SK-N-SH (cell line): ENCODE measurements around the gene PRSS56. TPM values are rescaled to one million over a fixed set of nuclear protein-coding genes. Genes with fewer than 3 reads are reported as not detected.

ENCODE experiments used
- CTCF ChIA-PET: fragments of 300-600, 350-600 bp; formaldehyde crosslinking; extraction: SDS; loops from one replicate; lab custom pipeline; 2021; lab: Yijun Ruan, JAX
- POLR2A ChIA-PET: fragments of 350-600 bp; sonication (Branson Sonifier 250); formaldehyde crosslinking; extraction: SDS; loops from one replicate; lab custom pipeline; 2020; ENCODE audit warnings: antibody characterized with exemption, inconsistent platforms; lab: Yijun Ruan, JAX
- DNase-seq: peaks from one replicate; pipeline ENCODE4 v3.0.0; 2012
- H2AFZ ChIP-seq: fragments of 200-600 bp; sonication (generic); 2 replicates; pipeline ENCODE4 v1.8.1; 2016; ENCODE audit warnings: antibody characterized with exemption, mild to moderate bottlenecking, low read depth
- H3F3A ChIP-seq: fragments of 200-600 bp; sonication (generic); replicated peaks from 2 replicates; pipeline ENCODE3; 2016; ENCODE audit warnings: antibody characterized with exemption, mild to moderate bottlenecking; ENCODE audit not compliant: insufficient read depth
- H3K27ac ChIP-seq, 2 experiments: fragments of 200-500 bp in 1 of 2; fragments of 200-600 bp in 1 of 2; sonication (Bioruptor generic) in 1 of 2; sonication (generic), shearing (Covaris generic) in 1 of 2; 2 replicates each; pipeline versions ENCODE4 v1.5.1 to v1.6.1; 2014 to 2016; ENCODE audit warnings: low read depth in 2 of 2, inconsistent platforms in 1 of 2, low read length in 1 of 2, mild to moderate bottlenecking in 1 of 2, mixed read lengths in 1 of 2
- H3K27me3 ChIP-seq: fragments of 200-600 bp; sonication (generic), shearing (Covaris generic); 2 replicates; pipeline ENCODE4 v1.6.1; 2016; ENCODE audit warnings: mixed run types; ENCODE audit not compliant: insufficient read depth
- H3K36me3 ChIP-seq, 2 experiments: fragments of 200-500 bp in 1 of 2; fragments of 200-600 bp in 1 of 2; sonication (Bioruptor generic) in 1 of 2; sonication (generic) in 1 of 2; replicated peaks in 1 of 2; 2 replicates each; pipeline versions ENCODE3 to v1.5.1; 2014 to 2016; ENCODE audit warnings: low read length in 1 of 2, mild to moderate bottlenecking in 1 of 2; ENCODE audit not compliant: insufficient read depth in 2 of 2, control insufficient read depth in 1 of 2
- H3K4me1 ChIP-seq, 2 experiments: fragments of 200-500 bp in 1 of 2; fragments of 200-600 bp in 1 of 2; sonication (Bioruptor generic) in 1 of 2; sonication (generic), shearing (Covaris generic) in 1 of 2; 2 replicates each; pipeline versions ENCODE4 v1.5.1 to v1.6.1; 2014 to 2016; ENCODE audit warnings: low read depth in 1 of 2, low read length in 1 of 2, mixed run types in 1 of 2; ENCODE audit not compliant: insufficient read depth in 2 of 2, control insufficient read depth in 1 of 2
- H3K4me2 ChIP-seq: fragments of 200-600 bp; sonication (generic), shearing (Covaris generic); 2 replicates; pipeline ENCODE4 v1.6.1; 2017; ENCODE audit warnings: mixed run types
- H3K4me3 ChIP-seq, 2 experiments: fragments of 200-500 bp in 1 of 2; fragments of 200-600 bp in 1 of 2; sonication (Bioruptor generic) in 1 of 2; sonication (generic), shearing (Covaris generic) in 1 of 2; 2 replicates each; pipeline versions ENCODE4 v1.5.1 to v1.8.1; 2014 to 2016; ENCODE audit warnings: low read depth in 2 of 2, inconsistent platforms in 1 of 2, low read length in 1 of 2, mild to moderate bottlenecking in 1 of 2, mixed read lengths in 1 of 2, moderate library complexity in 1 of 2
- H3K79me2 ChIP-seq: fragments of 200-600 bp; sonication (generic); 2 replicates; pipeline ENCODE4 v1.8.1; 2017; ENCODE audit warnings: mild to moderate bottlenecking; ENCODE audit not compliant: insufficient read depth
- H3K9ac ChIP-seq: fragments of 200-600 bp; sonication (generic); 2 replicates; pipeline ENCODE4 v1.6.1; 2017; ENCODE audit warnings: mixed run types
- H3K9me2 ChIP-seq: fragments of 200-600 bp; sonication (generic); 2 replicates; pipeline ENCODE4 v1.6.1; 2017; ENCODE audit warnings: mixed run types
- H3K9me3 ChIP-seq: fragments of 200-600 bp; sonication (generic); 2 replicates; pipeline ENCODE4 v1.6.1; 2017; ENCODE audit warnings: mixed run types, mild to moderate bottlenecking, moderate library complexity
- H4K20me1 ChIP-seq: fragments of 200-600 bp; sonication (generic); 2 replicates; pipeline ENCODE4 v1.6.1; 2017; ENCODE audit warnings: mild to moderate bottlenecking, mixed run types; ENCODE audit not compliant: insufficient read depth
- CHD2 ChIP-seq: fragments of 150-350 bp; IDR thresholded peaks from 2 replicates; pipeline ENCODE4 v1.6.1; 2018; ENCODE audit warnings: low read length; ENCODE audit not compliant: partially characterized antibody
- ELF1 ChIP-seq: IDR thresholded peaks from 2 replicates; pipeline ENCODE4 v1.4.0; 2012
- EP300 ChIP-seq, 2 experiments: IDR thresholded peaks; 2 replicates each; pipeline versions ENCODE4 v1.4.0 to v1.6.1; 2012; ENCODE audit warnings: borderline replicate concordance in 1 of 2, low read depth in 1 of 2, low read length in 1 of 2
- FOXJ3 ChIP-seq: sonication (generic); formaldehyde crosslinking; IDR thresholded peaks from 2 replicates; pipeline ENCODE4 v1.5.1; 2020; ENCODE audit warnings: mild to moderate bottlenecking, missing genetic modification reagents
- FOXM1 ChIP-seq: IDR thresholded peaks from 2 replicates; pipeline ENCODE4 v1.4.0; 2012; ENCODE audit warnings: low read depth, mild to moderate bottlenecking
- GABPA ChIP-seq: IDR thresholded peaks from 2 replicates; pipeline ENCODE4 v1.4.0; 2012; ENCODE audit warnings: low read depth, mild to moderate bottlenecking
- NFIC ChIP-seq: IDR thresholded peaks from 2 replicates; pipeline ENCODE4 v1.4.0; 2012; ENCODE audit warnings: borderline replicate concordance
- NRF1 ChIP-seq: IDR thresholded peaks from 2 replicates; pipeline ENCODE4 v1.6.1; 2012; ENCODE audit warnings: low read depth, mild to moderate bottlenecking, low read length
- RCOR1 ChIP-seq: fragments of 150-350 bp; IDR thresholded peaks from 2 replicates; pipeline ENCODE4 v1.6.1; 2017; ENCODE audit warnings: antibody characterized with exemption, low read length
- RFX5 ChIP-seq: IDR thresholded peaks from 2 replicates; pipeline ENCODE4 v1.6.1; 2012; ENCODE audit warnings: mild to moderate bottlenecking, improper control_type of control experiment, low read length
- SIN3A ChIP-seq: IDR thresholded peaks from 2 replicates; pipeline ENCODE4 v1.6.1; 2012; ENCODE audit warnings: low read depth, mild to moderate bottlenecking, low read length, moderate library complexity, borderline replicate concordance
- TAF1 ChIP-seq: IDR thresholded peaks from 2 replicates; pipeline ENCODE4 v1.6.1; 2012; ENCODE audit warnings: low read depth, mild to moderate bottlenecking, low read length, moderate library complexity, borderline replicate concordance
- USF2 ChIP-seq: fragments of 150-350 bp; IDR thresholded peaks from 2 replicates; pipeline ENCODE4 v1.6.1; 2017; ENCODE audit warnings: antibody characterized with exemption, low read length, low read depth, borderline replicate concordance
- YY1 ChIP-seq: IDR thresholded peaks from 2 replicates; pipeline ENCODE4 v1.4.0; 2012; ENCODE audit warnings: low read depth, mild to moderate bottlenecking
- WGBS: methylation state at CpG from one replicate; pipeline ENCODE4 v1.1.6; 2017; ENCODE audit warnings: low lambda C conversion rate; 5-methylcytosine and 5-hydroxymethylcytosine counted together
- polyA plus RNA-seq, 3 experiments: library from polyadenylated mRNA; depleted of rRNA; stranded (reverse); fragments of >200 nt; gene quantifications; 2 replicates each; pipeline ENCODE4 v1.2.3, GENCODE V29; 2012
- TF ChIP-seq, protein P1 (sequence below): IDR thresholded peaks from 2 replicates; pipeline ENCODE4 v1.4.0; 2012; ENCODE audit warnings: low read depth

Gene PRSS56
- polyA plus RNA-seq (2012; rRNA removed): not detected in 2 replicates
- not detected in 2 replicates for polyA plus RNA-seq (2012; cell fraction: cytosol; rRNA removed)
- not detected in 2 replicates for polyA plus RNA-seq (2012; cell fraction: nucleus; rRNA removed)

DNA sequence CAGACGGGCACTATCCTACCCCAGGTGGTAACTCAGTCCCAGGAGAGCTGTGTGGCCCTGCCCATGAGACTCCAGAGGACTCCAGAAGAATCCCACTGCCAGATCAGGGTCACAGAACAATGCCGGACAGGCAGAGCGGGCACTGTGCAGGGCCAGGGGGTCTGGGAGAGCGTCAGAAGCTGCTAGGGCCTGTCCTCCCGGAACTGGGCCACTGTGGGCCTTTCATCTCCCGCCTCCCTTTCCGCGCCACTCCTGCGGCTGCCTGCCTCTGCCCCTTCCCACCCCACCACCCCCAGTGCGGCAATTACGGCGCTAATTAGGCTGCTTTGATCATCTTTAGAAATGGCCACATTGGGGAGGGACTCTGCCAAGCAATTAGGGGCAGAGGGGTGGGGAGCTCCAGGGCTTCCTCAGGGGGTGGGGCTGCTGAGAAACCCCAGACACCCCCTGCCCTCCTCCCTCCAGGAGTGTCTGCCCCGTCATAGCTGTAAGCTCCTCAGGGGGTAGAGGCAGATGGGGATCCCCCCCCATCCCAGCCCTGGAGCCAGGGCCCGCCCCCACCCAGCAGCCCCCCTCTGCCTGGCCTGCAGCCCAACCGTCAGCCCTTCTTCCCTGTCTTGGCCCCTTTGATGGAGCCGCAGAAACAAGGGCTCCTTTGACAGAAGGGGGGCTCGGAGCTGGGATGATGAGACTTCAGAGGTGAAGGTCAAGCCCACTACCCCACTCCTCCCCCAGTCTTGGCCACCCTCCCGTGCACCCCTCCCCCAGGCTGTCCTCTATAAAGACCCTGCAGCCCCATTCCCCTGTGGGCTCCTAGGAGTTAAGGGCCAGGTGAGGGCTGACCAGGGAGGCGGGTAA is at the start of gene PRSS56:
Gene PRSS56 (plus strand): TSS at position 808 of the 858 bp plus-strand sequence. CDS start 211 bp downstream, outside the sequence.
- peaks cover 29% of the 10 kb centered on the region for H3K27me3 ChIP-seq
- H3K4me1 ChIP-seq: peaks cover 0 to 17% of the 10 kb centered on the region in 2 experiments; a peak in 1 of 4 replicates
- H3K27ac ChIP-seq: no peak within 1 kb of the TSS
- H3F3A ChIP-seq: no peaks in the 10 kb centered on the region
- H3K9ac ChIP-seq: no peak within 1 kb of the TSS
- no peaks in the 10 kb centered on the region for H3K9me3 ChIP-seq
- TF ChIP-seq NFIC: no peak
- no peaks in the 10 kb centered on the region for H4K20me1 ChIP-seq
- no peak within 1 kb of the TSS for H2AFZ ChIP-seq
- H3K9me2 ChIP-seq: no peaks in the 10 kb centered on the region
- ChIA-PET POLR2A (no interaction called here), CTCF (interaction anchor here (1.1 to 9.7 kb wide), 15 partner anchors 8 to 619 kb away, joined by 3 to 196 read pairs (median 17); no protein-coding TSS in a partner anchor)
- H3K36me3 ChIP-seq: no peaks in the 10 kb centered on the region
- H3K79me2 ChIP-seq: no peaks in the 10 kb centered on the region
- H3K4me3 ChIP-seq: no peak within 1 kb of the TSS
- no peak for DNase-seq
- H3K4me2 ChIP-seq: no peak within 1 kb of the TSS
- WGBS: 72% methylated on average over 18 of the region's 19 CpGs

GRCh38 chr2:232473467-232473890 is 46.7 kb upstream of the PRSS56 start:
- H3K36me3 ChIP-seq: no peaks in the 10 kb centered on the region
- peak; percentile 40; the same call in 1 of the 2 replicates for TF ChIP-seq NFIC
- 0 out of 2 replicates have a peak, but pooled peaks have one; percentile 18 for TF ChIP-seq RCOR1
- no peak for TF ChIP-seq USF2
- H2AFZ ChIP-seq: no peak overlapping the region
- CTCF ChIA-PET: interaction anchor here (0.7 to 7.7 kb wide), 6 partner anchors 9 to 49 kb away, joined by 3 to 56 read pairs (median 4); partner anchors contain the start of gene PRSS56
- no peaks in the 10 kb centered on the region for H3F3A ChIP-seq
- H3K4me2 ChIP-seq: no peak overlapping the region
- H3K79me2 ChIP-seq: no peaks in the 10 kb centered on the region
- POLR2A ChIA-PET: interaction anchor here (1.1 kb wide), 1 partner anchor 77 kb away, joined by 3 read pairs; the partner anchor contains the start of genes EIF4E2 and TIGD1
- H4K20me1 ChIP-seq: no peaks in the 10 kb centered on the region
- H3K9me2 ChIP-seq: no peaks in the 10 kb centered on the region
- peaks cover 44% of the 10 kb centered on the region for H3K27me3 ChIP-seq
- H3K4me3 ChIP-seq: no peak overlapping the region
- 6% methylated on average over 6 of the region's 6 CpGs for WGBS
- no peak overlapping the region for H3K9ac ChIP-seq
- peak; percentile 70 for DNase-seq
- H3K9me3 ChIP-seq: no peaks in the 10 kb centered on the region
- no peak overlapping the region for H3K27ac ChIP-seq
- peaks cover 0 to 4% of the 10 kb centered on the region in 2 experiments; a peak in 1 of 4 replicates for H3K4me1 ChIP-seq

GRCh38 chr2:232476045-232476444 is 44.1 kb upstream of the PRSS56 start:
- Histone ChIP-seq H3K27ac (no peak overlapping the region), H3K9me2 (no peaks in the 10 kb centered on the region), H3K9ac (no peak overlapping the region)
- no peak for TF ChIP-seq TAF1
- no peak for TF ChIP-seq NRF1
- TF ChIP-seq YY1: no peak
- TF ChIP-seq SIN3A: no peak
- no peak for TF ChIP-seq ELF1
- TF ChIP-seq USF2: no peak
- TF ChIP-seq FOXJ3: no peak
- TF ChIP-seq EP300 (IDR thresholded peaks at IDR 0.05; ENCODE audit: borderline replicate concordance in 1 of 2, low read depth in 1 of 2, low read length in 1 of 2): no peak
- no peak for TF ChIP-seq GABPA
- TF ChIP-seq, protein P1, sequence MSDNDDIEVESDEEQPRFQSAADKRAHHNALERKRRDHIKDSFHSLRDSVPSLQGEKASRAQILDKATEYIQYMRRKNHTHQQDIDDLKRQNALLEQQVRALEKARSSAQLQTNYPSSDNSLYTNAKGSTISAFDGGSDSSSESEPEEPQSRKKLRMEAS: no peak
- TF ChIP-seq RFX5: no peak
- no peak for TF ChIP-seq FOXM1
- no peak for TF ChIP-seq CHD2
- TF ChIP-seq, all 33 proteins: peak for 0
- WGBS: 33% methylated on average over 2 of the region's 2 CpGs
- H2AFZ ChIP-seq: no peak overlapping the region
- no peaks in the 10 kb centered on the region for H3K9me3 ChIP-seq
- H3F3A ChIP-seq: no peaks in the 10 kb centered on the region
- ChIA-PET POLR2A (no interaction called here), CTCF (interaction anchor here (1.3 to 7.7 kb wide), 3 partner anchors 13 to 148 kb away, joined by 3 to 56 read pairs (median 3); partner anchors contain the start of gene PRSS56)
- peaks cover 39% of the 10 kb centered on the region for H3K27me3 ChIP-seq
- no peak for DNase-seq
- H3K79me2 ChIP-seq: no peaks in the 10 kb centered on the region
- no peaks in the 10 kb centered on the region for H4K20me1 ChIP-seq
- no peaks in the 10 kb centered on the region for H3K36me3 ChIP-seq
- H3K4me2 ChIP-seq: no peak overlapping the region
- H3K4me1 ChIP-seq: peaks cover 0 to 4% of the 10 kb centered on the region in 2 experiments; a peak in 1 of 4 replicates
- no peak overlapping the region for H3K4me3 ChIP-seq
